ENCODE measurements around the gene FTH1. TPM values are rescaled to one million over a fixed set of nuclear protein-coding genes. Genes with fewer than 3 reads are reported as not detected.

FTH1 gene
- polyA plus RNA-seq, 1 of the 3 experiments (the other 2 are of a cell fraction): 1,229 TPM

DNA sequence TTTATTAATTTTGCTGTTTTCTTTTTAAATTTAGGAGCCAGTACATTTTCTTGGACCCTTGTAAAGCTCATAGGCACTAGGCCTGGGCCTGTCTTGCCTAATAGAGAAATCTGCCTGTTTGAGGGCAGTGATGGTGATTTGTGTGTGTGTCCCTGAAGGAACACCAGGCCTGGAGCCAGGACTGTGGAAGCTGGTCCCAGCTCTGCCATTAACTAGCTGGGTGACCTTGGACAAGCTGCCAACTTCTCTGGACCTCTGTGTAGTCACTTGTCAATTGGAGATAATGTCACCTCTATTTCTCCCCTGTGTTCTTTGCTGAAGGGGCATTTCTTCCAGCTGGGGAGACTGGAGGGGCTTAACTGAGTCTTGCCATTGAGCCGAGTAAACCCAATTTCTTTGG, 16.0 kb upstream of the FTH1 start (continued):
- TF ChIP-seq GABPA (IDR thresholded peaks at IDR 0.05; ENCODE audit: low read depth) (no peak), TCF12 (IDR thresholded peaks at IDR 0.05) (no peak), RCOR1 (IDR thresholded peaks at IDR 0.05; ENCODE audit: low read length) (no peak), SIN3A (IDR thresholded peaks at IDR 0.05; ENCODE audit: borderline replicate concordance, low read depth, low read length) (no peak)

DNA sequence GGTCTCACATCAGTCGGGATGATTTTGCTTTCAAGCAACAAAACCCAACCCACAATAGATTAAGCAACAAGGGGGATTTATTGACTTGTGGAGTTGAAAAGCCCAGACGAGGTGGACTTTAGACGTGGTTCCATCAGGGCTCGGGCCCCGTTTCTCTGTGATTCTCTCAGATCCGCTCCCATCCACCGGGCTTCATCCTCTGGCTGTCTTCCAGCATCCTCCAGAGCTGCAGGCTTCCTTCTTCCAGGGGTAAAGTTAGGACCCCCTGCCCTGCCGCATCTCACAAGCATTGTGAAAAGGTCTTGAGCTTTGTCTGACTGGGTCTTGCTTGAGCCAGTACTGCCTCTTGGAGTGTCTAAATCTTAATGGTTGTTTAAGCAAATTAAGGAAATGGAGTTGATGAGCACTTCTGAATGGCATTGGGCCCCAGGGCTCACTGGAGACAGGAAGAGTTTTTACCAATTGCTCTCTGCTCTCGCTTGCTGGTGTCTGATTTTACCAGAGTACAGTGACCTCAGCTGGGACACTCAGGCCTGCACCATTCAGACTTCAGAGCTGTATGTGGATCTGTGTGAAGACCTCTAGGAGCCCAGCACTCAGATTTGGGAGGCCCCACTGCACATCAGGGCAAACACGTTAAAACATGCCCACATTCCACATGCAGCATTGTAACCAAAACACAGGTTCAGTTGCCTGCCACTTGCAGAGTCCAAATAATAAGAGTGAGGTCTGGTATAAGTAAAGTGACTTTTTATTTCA, 13.5 kb upstream of the FTH1 start:
- no peak overlapping the region for H3K4me3 ChIP-seq (ENCODE audit: low read depth in 2 of 2, low read length in 1 of 2)
- CTCF ChIA-PET: interaction anchor here (0.8 to 3.8 kb wide), 5 partner anchors 12 to 101 kb away, joined by 3 to 15 read pairs (median 4); no protein-coding TSS in a partner anchor
- no peaks in the 10 kb centered on the region for H3K79me2 ChIP-seq (ENCODE audit: insufficient read depth)
- no peaks in the 10 kb centered on the region for H3K9me2 ChIP-seq
- no peak overlapping the region for H3K4me2 ChIP-seq
- H3K9ac ChIP-seq: no peak overlapping the region
- no peak overlapping the region for H3K27ac ChIP-seq (ENCODE audit: low read depth in 2 of 2, low read length in 1 of 2)
- TF ChIP-seq FOSL2 (IDR thresholded peaks at IDR 0.05; ENCODE audit: borderline replicate concordance, low read depth) (no peak), RFX5 (IDR thresholded peaks at IDR 0.05; ENCODE audit: low read length) (no peak), TAF1 (IDR thresholded peaks at IDR 0.05; ENCODE audit: borderline replicate concordance, low read depth, low read length) (no peak), MEF2A (IDR thresholded peaks at IDR 0.05; ENCODE audit: borderline replicate concordance, low read depth) (no peak), RXRA (IDR thresholded peaks at IDR 0.05; ENCODE audit: borderline replicate concordance, low read depth) (no peak), GATA2 (CRISPR knock-in tag; IDR thresholded peaks at IDR 0.05) (no peak), MXI1 (IDR thresholded peaks at IDR 0.05; ENCODE audit: low read depth, low read length) (no peak), GABPA (IDR thresholded peaks at IDR 0.05; ENCODE audit: low read depth) (no peak)
- TF ChIP-seq, protein P1, sequence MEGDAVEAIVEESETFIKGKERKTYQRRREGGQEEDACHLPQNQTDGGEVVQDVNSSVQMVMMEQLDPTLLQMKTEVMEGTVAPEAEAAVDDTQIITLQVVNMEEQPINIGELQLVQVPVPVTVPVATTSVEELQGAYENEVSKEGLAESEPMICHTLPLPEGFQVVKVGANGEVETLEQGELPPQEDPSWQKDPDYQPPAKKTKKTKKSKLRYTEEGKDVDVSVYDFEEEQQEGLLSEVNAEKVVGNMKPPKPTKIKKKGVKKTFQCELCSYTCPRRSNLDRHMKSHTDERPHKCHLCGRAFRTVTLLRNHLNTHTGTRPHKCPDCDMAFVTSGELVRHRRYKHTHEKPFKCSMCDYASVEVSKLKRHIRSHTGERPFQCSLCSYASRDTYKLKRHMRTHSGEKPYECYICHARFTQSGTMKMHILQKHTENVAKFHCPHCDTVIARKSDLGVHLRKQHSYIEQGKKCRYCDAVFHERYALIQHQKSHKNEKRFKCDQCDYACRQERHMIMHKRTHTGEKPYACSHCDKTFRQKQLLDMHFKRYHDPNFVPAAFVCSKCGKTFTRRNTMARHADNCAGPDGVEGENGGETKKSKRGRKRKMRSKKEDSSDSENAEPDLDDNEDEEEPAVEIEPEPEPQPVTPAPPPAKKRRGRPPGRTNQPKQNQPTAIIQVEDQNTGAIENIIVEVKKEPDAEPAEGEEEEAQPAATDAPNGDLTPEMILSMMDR (IDR thresholded peaks at IDR 0.05): no peak
- TF ChIP-seq, protein P2, sequence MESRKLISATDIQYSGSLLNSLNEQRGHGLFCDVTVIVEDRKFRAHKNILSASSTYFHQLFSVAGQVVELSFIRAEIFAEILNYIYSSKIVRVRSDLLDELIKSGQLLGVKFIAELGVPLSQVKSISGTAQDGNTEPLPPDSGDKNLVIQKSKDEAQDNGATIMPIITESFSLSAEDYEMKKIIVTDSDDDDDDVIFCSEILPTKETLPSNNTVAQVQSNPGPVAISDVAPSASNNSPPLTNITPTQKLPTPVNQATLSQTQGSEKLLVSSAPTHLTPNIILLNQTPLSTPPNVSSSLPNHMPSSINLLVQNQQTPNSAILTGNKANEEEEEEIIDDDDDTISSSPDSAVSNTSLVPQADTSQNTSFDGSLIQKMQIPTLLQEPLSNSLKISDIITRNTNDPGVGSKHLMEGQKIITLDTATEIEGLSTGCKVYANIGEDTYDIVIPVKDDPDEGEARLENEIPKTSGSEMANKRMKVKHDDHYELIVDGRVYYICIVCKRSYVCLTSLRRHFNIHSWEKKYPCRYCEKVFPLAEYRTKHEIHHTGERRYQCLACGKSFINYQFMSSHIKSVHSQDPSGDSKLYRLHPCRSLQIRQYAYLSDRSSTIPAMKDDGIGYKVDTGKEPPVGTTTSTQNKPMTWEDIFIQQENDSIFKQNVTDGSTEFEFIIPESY (IDR thresholded peaks at IDR 0.05; ENCODE audit: borderline replicate concordance, low read depth): no peak
- H3K36me3 ChIP-seq (replicated peaks in 1 of 2; ENCODE audit: control insufficient read depth in 1 of 2, insufficient read depth in 2 of 2, low read length in 1 of 2): no peaks in the 10 kb centered on the region
- no peaks in the 10 kb centered on the region for H3K9me3 ChIP-seq
- DNase-seq: no peak
- no peaks in the 10 kb centered on the region for H3F3A ChIP-seq (replicated peaks; ENCODE audit: insufficient read depth)
- H2AFZ ChIP-seq (ENCODE audit: low read depth): no peak overlapping the region
- POLR2A ChIA-PET: interaction anchor here (0.6 kb wide), 1 partner anchor 125 kb away, joined by 3 read pairs; no protein-coding TSS in a partner anchor
- WGBS (ENCODE audit: low lambda C conversion rate): 95% methylated on average over 9 of the region's 10 CpGs
- peaks cover 7 to 14% of the 10 kb centered on the region in 2 experiments; a peak in 3 of 4 replicates for H3K4me1 ChIP-seq (ENCODE audit: control insufficient read depth in 1 of 2, insufficient read depth in 2 of 2, low read depth in 1 of 2, low read length in 1 of 2)
- no peaks in the 10 kb centered on the region for H3K27me3 ChIP-seq (ENCODE audit: insufficient read depth)
- H4K20me1 ChIP-seq (ENCODE audit: insufficient read depth): no peaks in the 10 kb centered on the region
